ENCODE data around the gene CCDC117. TPM values are rescaled to one million over a fixed set of nuclear protein-coding genes. Genes with fewer than 3 reads are reported as not detected.
A peak's percentile ranks its signal among the peaks of the same experiment; 100 is the strongest.
"Not testable (repeated sequence)": the region's sequence is repeated elsewhere in the genome, so short reads cannot be mapped to it uniquely, and the experiment has no call there.

CCDC117 gene
- total RNA-seq, 2 donors from 2014 or later: 40.9 TPM

- H3K9me3 ChIP-seq (ENCODE audit: control insufficient read depth, low read length): no peaks in the 10 kb centered on the region
- H3K27ac ChIP-seq (ENCODE audit: low read depth, low read length): no peak overlapping the region
- H3K36me3 ChIP-seq (ENCODE audit: control insufficient read depth, insufficient read depth, low read length): peaks cover 15% of the 10 kb centered on the region
- peaks cover 13% of the 10 kb centered on the region for H3K4me1 ChIP-seq (ENCODE audit: control insufficient read depth, insufficient read depth, low read length)
- Mint-ChIP-seq H3K9me3 (no peaks in the 10 kb centered on the region), H3K4me3 (peak overlapping the region; percentile 23), H3K27me3 (ENCODE audit: insufficient read depth) (no peaks in the 10 kb centered on the region), H3K27ac (peak overlapping the region; percentile 78), H3K36me3 (ENCODE audit: low read depth) (peaks cover 20% of the 10 kb centered on the region), H3K4me1 (peaks cover 49% of the 10 kb centered on the region)
- TF ChIP-seq CTCF (conservative IDR thresholded peaks at IDR 0.05): no peak
- no peak for DNase-seq
- H3K27me3 ChIP-seq (ENCODE audit: control insufficient read depth, insufficient read depth, low read length, poor library complexity, severe bottlenecking): no peaks in the 10 kb centered on the region
- H3K4me3 ChIP-seq (ENCODE audit: low read length): peak overlapping the region; percentile 2
- H3K9ac ChIP-seq (ENCODE audit: extremely low read depth, low read length, poor library complexity, severe bottlenecking): peak overlapping the region; percentile 9
- WGBS, 2 experiments (ENCODE audit: insufficient coverage in 1 of 2, insufficient read length in 1 of 2): 89 to 91% methylated on average over 1 to 3 of the region's 3 CpGs
Observed at GRCh38 chr22:28737701-28738100, 34.8 kb upstream of the CCDC117 start.

- H3K27me3 Mint-ChIP-seq (ENCODE audit: insufficient read depth); H3K9me3 ChIP-seq (ENCODE audit: control insufficient read depth, low read length); H3K9me3 Mint-ChIP-seq; H3K9ac ChIP-seq (ENCODE audit: extremely low read depth, low read length, poor library complexity, severe bottlenecking); H3K36me3 ChIP-seq (ENCODE audit: control insufficient read depth, insufficient read depth, low read length); H3K27ac ChIP-seq (ENCODE audit: low read depth, low read length); DNase-seq; H3K27me3 ChIP-seq (ENCODE audit: control insufficient read depth, insufficient read depth, low read length, poor library complexity, severe bottlenecking); H3K4me3 ChIP-seq (ENCODE audit: low read length): not testable (repeated sequence)
- Mint-ChIP-seq H3K27ac (peak overlapping the region; percentile 78), H3K36me3 (ENCODE audit: low read depth) (peaks cover 13% of the 10 kb centered on the region), H3K4me1 (peaks cover 59% of the 10 kb centered on the region), H3K4me3 (peak overlapping the region; percentile 15)
- peaks cover 13% of the 10 kb centered on the region for H3K4me1 ChIP-seq (ENCODE audit: control insufficient read depth, insufficient read depth, low read length)
- WGBS, 2 experiments (ENCODE audit: insufficient coverage in 1 of 2, insufficient read length in 1 of 2): 95 to 97% methylated on average over 8 of the region's 8 CpGs
Observed at GRCh38 chr22:28738876-28739275, 33.6 kb upstream of the CCDC117 start.

- no peaks in the 10 kb centered on the region for H3K27me3 ChIP-seq (ENCODE audit: control insufficient read depth, insufficient read depth, low read length, poor library complexity, severe bottlenecking)
Observed at GRCh38 chr22:28741200-28741784, 31.2 kb upstream of the CCDC117 start.

More at GRCh38 chr22:28741200-28741784, 31.2 kb upstream of the CCDC117 start:
- Mint-ChIP-seq H3K4me1 (peaks cover 46% of the 10 kb centered on the region), H3K9me3 (no peaks in the 10 kb centered on the region), H3K36me3 (ENCODE audit: low read depth) (peaks cover 29% of the 10 kb centered on the region), H3K27me3 (ENCODE audit: insufficient read depth) (no peaks in the 10 kb centered on the region), H3K4me3 (peak overlapping the region; percentile 94), H3K27ac (peak overlapping the region; percentile 95)
- TF ChIP-seq CTCF (conservative IDR thresholded peaks at IDR 0.05): no peak
- peaks cover 10% of the 10 kb centered on the region for H3K4me1 ChIP-seq (ENCODE audit: control insufficient read depth, insufficient read depth, low read length)
- WGBS, 2 experiments (ENCODE audit: insufficient coverage in 1 of 2, insufficient read length in 1 of 2): 19 to 42% methylated on average over 7 to 18 of the region's 18 CpGs
- H3K27ac ChIP-seq (ENCODE audit: low read depth, low read length): no peak overlapping the region
- peaks cover 27% of the 10 kb centered on the region for H3K36me3 ChIP-seq (ENCODE audit: control insufficient read depth, insufficient read depth, low read length)
- no peaks in the 10 kb centered on the region for H3K9me3 ChIP-seq (ENCODE audit: control insufficient read depth, low read length)
- no peak for DNase-seq
- peak overlapping the region; percentile 36 for H3K9ac ChIP-seq (ENCODE audit: extremely low read depth, low read length, poor library complexity, severe bottlenecking)
- peak overlapping the region; percentile 84 for H3K4me3 ChIP-seq (ENCODE audit: low read length)

Measured in endodermal cell (in vitro differentiated cells).